HG02885 (cell line): ENCODE data around the gene PNMA6F.
"Not testable (repeated sequence)": the region's sequence is repeated elsewhere in the genome, so short reads cannot be mapped to it uniquely, and the experiment has no call there.

Experiments used
- ATAC-seq: cut with Tn5 transposase; IDR thresholded peaks from one replicate; pipeline ENCODE4 v1.9.1; 2021; ENCODE audit warnings: mild to moderate bottlenecking; ENCODE audit not compliant: unreplicated experiment, poor library complexity

The PNMA6F gene

DNA sequence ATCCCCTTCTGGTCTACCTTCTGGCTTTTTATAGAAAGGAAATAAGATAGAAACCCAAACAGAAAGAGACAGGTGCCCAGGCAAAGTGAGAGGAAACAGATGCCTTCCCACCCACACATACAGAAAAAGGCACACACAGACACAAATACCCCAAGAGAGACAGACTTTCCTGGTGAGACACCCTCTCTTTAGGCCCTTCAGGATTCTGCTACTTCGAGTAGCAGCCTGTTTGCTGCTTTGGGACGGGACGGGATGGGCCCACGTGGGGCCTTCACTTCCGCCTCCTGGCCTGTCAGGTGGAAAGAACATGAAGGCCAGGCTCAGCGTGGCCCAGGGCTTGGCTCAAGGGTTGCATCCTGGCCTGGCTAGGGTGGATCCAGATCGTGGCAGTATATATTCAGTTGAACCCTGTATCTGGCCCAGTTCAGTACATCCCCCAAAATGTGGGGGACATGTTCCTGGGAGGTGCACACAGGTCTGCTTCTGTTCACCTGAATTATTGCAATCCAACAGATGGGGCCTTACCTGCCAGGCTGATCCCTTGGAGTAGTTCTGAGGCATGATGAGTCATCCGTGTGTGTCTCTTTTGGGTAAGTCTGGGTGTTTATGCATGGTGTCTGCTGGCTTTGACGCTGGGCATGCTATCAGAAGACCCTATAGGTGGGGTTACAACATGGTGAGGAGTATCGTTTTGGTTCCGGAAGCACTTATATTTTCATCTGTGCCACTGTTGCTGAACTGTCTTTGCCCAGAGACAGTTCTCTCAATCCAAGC, 14.7 kb upstream of the PNMA6F start:
- ATAC-seq, result peak; percentile 43

DNA sequence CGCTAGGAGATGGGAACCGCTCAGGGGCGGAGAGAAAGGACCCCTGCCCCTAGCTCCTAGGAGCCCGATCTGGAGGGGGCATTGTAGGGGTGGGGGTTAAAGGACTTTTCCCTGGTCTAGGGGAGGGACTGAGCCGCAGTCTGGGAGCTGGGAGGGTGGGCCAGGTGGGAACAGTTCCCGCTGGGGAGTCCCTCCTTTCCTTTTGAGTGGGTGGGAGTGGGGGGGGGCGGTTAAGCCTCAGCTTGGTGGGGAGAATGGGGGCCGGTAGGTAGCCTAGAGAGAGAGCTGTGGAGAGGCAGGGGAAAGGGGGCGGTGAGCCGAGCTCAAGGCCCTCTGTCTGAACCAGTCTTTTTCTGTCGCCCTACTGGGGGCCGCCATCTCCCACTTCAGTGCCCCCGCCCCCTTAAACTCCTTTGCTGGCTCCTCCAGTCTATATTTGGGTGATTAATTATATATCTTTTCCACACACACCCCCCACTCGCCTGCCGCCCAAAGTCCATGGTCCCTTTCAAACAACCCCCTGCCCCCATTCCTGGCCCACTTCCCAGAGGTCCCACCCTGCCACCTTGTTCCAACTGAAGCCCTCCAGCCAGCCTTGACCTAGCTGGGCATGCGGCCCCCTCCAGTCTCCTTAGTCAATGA, 13.2 kb upstream of the PNMA6F start:
- no peak for ATAC-seq

DNA sequence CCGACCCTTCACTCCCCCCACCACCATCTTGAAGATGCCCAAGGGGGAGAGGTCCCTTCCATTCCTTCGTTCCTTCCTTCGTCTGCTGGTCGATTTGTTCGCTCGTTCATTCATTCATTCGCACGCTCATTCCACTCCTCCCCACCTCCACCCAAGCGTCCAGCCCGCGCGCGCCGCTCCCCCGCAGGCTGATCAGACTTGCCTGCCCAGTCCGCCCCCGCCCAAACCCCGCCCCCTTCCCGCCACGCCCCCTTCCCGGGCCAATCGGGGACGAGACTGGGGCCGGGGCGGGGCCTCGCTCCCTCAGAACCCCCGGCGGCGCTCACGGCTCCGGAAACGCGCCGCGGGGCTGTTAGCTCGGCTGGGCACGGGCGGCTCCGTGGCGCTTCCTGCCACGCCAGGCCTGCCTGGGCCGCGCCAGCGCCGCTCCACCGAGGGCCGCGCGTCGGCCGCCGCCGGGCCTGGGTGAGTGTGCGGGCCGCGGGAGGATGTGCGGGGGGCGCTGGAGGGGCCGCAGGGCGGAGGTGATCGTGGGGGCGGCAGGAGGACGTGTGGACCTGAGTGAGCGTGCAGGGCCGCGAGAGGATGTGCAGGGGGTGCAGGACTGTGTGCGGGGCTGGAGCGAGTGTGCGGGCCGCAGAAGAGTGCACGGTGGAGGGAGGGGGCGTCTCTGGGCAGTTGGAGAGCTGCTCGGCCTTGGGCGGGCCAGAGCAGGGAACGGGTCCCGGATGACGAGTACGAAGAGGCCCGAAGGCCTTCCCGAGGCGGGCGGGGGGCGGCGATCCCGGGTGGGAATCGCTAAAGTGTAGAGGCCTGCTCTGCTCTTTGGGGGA, 12.5 kb upstream of the PNMA6F start, which contains the start of gene ZNF275:
Gene ZNF275 (plus strand): TSS at position 333 of the 833 bp plus-strand sequence. CDS start 2,527 bp downstream, outside the sequence.
- ATAC-seq, result peak; percentile 79

DNA sequence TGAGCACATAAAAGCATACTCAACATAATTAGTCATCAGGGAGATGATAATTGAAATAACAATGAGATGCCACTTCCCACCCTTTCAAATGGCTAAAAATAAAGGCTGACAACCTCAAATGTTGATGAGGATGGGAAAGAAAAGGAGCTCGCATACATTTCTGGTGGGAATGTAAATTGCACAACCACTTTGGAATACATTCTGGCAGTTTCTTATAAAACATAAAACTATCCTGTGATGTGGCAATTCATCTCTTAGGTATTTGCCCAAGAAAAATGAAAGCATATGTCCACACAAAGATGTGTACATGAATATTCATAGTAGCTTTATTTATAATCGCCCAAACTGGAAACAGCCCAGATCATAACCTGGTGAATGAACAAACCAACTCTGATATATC, 11.7 kb upstream of the PNMA6F start:
- no peak for ATAC-seq

DNA sequence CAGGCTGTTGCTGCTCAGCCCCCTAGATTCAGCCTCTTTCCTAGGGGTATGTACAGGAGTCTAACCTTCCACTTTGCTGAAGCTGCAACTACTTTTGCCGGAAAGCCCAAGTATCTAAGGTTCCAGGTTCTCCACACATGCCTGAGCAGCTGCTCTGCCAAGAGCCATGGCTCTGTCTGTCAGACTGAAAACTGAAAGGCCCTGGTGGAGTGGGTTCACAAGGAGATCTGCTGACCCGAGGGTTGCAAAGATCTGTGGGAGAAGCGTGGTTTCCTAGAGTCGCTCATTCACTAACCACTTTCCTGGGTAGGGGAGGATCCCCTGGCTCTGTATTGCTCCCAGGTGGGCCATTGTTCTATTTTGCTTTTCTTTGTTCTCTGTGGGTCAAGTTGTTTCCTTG, 6.0 kb upstream of the PNMA6F start:
- ATAC-seq, result no peak

DNA sequence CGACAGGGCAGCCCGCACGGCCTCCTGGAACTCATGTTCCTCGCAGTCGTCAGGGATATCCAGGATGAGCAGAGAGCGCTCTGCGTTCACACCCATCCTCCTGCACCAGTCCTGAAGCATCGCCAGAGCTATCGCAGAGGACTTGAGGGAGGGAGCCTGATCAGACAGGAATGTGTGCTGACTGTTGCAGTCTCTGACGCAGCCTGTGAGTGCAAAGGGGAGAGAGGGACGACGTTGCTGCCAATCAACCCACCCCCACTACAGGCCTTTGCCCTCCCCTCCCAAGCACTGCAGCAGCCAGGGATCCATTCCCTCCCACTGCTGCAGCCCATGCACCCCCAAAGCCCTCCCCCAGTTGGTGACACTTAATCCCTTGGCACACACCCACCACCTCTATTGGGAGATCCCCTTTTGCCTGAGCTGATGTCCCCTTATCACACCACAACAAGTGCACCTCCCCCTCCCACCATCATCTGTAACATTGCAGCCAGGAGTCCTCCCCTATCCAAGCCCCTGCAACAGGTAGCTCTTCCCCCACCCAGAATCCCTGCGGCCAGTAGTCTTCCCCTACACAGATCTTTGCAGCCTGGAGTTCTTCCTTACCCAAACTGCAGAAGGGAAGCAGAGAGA, 897 bp downstream of the PNMA6F start:
- no peak for ATAC-seq

DNA sequence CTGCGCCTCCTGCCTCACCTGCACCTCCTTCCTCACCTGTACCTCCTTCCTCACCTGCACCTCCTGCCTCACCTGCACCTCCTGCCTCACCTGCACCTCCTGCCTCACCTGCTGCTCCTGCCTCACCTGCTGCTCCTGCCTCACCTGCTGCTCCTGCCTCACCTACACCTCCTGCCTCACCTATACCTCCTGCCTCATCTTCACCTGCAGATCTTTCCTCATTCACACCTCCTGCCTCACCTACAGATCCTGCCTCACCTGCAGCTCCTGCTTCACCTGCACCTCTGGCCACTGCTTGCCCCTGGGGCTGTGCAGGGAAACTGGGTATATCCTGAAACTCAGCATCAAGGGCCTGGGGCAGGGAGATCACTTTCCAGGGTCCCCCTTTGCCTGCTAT, 1.5 kb downstream of the PNMA6F start:
- ATAC-seq, result not testable (repeated sequence)

DNA sequence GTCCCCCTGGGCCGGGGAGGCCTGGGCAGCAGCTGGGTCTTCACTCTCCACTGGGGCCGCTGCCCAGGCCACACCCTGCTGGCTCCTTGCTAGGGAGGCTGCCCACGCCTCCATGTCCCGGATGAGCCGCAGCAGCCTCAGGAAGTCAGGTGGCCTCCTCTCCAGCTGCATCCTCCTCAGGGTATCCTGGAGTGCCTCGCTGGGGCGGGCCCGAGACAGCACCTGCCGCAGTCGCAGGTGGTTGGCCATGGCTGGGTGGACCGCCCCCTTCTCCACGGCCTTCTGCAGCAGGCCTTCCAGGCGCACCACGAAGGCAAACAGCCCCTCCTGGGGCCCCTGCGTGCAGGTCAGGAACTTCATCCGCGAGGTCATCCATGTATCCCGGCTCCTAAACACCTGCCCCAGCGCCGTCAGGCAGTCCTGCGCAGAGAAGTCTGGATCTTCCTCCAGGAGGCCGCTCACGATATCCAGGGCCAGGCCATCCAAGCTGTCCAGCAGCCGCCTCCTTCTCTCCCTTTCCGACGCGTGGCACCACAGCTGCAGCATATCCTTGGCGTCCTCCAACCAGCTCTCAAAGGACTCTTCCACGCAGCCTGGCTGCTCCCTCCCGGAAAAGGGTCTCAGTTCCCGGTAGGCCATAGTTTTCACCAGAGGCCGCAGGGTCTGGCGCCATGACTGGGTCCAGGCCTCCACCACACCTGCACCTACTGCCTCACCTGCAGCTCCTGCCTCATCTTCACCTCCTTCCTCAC, 2.1 kb downstream of the PNMA6F start:
- no peak for ATAC-seq

DNA sequence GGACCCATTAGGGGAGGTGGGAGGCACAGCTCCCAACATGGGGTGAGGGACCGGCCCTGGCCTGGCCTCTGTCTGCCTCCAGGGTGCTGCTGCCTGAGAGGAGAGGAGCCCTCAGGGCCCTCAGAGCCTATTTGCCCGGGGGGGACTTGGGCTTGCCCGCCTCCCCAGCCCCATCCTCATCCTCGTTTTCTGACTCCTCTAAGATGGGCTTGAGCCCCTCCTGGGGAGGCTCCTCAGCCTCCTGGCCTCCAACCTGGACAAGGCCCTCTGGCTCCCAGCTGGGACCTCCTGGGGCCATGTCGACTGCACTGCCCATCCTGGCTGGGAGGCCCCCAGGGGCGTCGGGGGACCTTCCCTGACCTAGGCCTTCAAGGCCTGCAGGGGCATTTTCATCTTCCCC, 2.8 kb downstream of the PNMA6F start:
- no peak for ATAC-seq

DNA sequence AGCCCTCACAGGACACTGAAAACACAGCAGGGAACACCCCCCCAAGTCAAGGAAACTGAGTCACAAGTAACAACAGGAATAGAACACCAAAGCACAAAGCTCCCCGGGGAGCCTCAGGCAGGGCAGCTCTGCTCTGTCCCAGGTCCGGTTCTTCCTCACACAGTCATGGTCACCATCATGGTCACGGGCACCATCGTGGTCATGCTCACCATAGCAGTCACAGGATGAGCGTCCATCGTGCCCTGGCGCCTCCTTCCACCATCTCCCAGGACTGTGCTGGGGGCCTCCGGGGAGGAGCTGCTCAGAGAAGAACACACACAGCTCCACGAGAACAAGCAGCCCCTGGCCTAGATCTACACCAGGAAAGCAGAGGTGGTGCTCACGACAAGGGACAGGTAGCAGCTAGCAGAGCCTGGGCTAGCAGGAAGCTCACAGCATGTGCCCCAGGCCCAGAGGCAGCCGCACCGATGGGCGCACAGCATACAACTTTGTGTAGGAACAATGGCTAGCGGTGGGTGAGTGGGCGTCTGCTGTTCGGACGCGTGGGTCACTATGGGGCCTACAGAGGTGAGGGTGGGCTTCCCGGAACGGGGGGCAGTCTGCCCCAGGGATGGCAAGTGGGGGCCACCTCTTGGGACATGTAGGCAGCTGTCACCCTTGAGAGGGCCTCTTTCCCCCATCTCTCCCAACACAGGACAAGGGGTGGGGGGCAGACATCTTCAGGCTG, 3.4 kb downstream of the PNMA6F start:
- ATAC-seq, result no peak

DNA sequence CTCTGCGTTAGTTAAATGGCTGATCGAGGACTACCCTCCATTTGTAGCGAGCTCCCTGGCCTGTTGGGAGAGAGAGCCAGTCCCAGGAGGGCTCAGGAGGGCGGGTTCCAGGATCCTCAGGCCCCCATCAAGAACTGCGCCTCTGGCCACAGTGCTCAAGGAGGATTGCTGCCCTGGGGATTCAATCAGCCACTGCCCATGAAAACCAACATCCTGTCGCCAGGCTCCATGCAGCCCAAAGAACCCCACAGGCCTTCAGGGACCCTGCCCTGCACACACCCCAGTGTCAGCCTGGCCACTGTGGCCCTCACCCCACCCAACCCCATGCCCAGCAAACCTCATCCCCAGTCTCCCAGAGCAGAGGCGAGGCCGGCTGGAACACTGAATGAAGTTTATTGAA, 4.3 kb downstream of the PNMA6F start:
- ATAC-seq, result no peak

DNA sequence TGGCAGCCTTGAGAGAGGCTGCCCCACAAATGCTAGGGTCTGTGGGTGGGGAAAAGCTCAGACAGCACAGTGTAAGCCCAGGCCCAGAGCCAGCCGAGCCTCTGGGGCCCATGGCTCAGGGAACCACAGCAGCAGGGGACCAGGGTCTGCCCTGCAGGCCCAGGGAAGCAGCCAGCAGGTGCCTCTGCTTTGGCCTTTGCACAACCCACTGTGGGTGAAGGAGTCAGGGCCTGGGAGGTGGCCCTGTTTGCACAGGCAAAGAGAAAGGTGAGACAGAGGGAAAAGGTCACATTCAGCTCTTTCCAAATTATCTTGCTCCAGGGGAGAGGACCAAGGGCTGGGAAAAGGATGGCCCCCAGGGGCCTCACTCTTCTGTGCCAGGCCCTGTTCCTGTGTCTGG, 8.7 kb downstream of the PNMA6F start:
- ATAC-seq, result no peak

DNA sequence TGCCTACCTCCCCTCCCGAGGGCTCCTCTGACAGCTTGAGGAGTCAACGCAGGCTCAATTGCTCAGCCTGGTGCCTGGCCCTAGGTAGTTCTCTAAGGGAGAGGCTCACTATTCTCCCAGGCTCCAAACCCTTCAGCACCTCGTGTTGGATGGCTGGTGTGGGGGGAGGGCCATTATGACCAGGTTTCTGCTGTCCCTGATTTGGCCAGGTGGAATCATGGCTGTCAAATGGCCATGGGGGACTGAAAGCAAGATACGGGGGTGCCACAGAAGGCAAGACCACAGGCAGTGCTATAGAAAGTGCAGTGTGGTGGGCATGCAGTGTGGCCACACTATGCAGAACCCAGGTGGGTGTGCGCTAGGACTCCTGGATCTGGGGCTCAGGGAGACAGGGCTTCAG, 9.5 kb downstream of the PNMA6F start:
- no peak for ATAC-seq

DNA sequence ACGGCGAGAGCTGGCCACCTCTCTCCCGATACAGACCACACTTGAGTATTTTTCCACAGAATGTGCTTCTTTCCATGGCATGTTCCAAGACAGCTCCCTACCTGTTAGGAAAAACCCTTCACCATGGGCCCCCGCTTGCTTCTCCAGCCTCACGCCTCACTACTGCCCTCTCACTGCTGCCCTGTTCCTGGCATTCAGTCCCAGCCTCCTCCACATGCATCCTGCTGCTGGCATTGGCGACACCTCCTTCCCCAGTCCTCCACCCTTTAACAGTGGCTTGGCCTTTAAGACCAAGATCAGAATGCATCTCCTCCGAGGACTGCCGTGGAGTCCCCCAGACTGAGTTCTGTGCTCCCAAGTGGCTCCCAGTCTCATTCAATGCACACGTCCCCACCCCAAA, 10.7 kb downstream of the PNMA6F start:
- ATAC-seq, result no peak

DNA sequence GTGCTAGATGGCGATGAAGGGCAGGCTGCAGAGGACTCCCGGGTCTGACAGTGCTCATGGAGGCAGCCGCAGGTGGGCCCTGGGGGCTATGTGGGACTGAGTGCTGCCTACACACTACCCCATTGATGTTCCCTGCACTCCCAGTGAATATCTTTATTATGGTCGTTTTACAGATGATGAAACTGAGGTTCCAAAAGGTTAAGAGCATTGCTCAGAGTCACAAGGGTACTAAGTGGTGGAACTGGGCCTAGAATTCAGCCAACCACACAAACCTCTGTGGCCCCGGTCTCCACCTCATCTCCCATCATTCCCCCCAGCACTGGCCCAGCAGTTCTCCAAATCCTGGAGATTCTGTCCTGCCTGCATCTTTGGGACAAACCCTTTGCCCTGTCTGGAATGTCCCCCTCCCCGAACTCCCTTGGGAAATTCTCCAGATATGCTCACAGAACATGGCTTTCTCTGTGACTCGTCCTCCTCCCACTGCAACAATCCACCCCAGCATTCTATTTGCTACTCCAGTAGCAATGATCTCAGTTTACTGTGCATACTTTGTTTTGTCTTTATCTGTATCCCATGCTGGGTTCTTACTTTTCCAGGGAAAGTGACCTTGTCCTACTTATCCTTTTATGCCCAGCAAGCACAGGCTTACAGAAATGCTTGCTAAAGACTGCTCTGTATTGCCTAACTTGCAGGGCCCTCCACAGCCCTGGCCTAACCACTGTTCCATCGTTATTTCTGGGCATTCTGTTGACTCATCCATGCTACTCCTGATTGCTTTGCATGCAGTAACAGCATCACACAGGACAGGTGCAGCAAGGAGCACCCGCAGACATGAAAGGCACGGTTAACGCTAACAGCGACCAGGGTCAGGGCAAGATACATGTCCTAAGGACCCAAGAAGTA, 14.0 kb downstream of the PNMA6F start:
- no peak for ATAC-seq

DNA sequence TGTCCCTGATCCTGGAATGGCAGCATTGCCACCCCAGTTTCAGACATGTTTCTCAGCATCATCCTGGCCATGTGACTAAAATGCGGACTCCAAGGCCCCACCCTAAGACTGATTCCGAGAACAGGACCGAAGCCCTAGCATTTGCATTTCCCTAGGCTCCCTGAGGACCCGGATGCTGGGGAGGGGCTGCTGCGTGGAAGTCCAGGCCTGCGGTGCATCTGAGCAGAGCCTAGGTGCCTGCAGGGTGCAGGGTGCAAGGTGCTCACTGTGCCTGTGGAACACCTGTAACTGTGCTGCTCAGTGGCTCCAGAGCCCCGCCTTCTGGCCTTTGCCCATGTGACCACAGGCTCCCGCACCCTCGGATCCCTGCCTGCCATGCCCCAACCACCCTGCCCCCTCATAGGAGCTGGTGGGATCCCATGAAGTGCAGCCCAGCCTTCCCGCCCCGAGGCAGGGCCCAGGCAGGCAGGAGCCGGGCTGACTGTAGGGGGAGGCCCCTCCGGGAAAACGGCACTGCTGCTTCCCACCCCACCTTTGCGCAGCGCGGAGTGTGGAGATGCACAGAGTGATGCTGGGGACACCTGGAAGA, 14.9 kb downstream of the PNMA6F start:
- no peak for ATAC-seq

DNA sequence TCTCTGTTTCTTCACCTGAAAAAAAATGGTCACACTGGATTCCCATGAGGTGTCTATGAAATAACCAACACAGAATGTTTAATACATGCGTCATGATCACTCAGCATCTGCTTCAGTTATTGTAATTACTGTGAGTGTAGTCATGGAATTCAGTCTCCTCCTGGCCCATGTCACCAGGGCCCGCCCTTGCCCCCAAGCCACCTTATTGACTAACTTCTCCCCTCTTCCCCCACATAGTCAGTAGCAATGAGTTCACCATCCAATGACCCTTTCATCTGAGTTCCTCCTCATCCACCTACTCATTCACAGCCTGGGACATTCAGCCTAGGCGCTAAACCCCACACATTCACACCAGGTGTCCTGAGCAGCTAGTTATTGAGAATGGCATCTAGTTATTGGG, 15.6 kb downstream of the PNMA6F start:
- ATAC-seq, result no peak
